Body of pancreas (tissue), 4 donors: ENCODE data around the gene MT1G.

ENCODE experiments used
- CTCF ChIP-seq, 7 experiments: fragments of 450-650 bp in 4 of 7; fragments of 200-600 bp in 3 of 7; sonication (generic) in 3 of 7; IDR thresholded peaks; one replicate each; pipeline ENCODE4 v1.5.1; 2016 to 2019; ENCODE audit warnings: antibody characterized with exemption in 7 of 7
- POLR2A ChIP-seq, 3 donors: fragments of 450-650 bp; IDR thresholded peaks; one replicate each; pipeline ENCODE4 v1.6.1; 2016; ENCODE audit warnings: antibody characterized with exemption in 3 of 3, mild to moderate bottlenecking in 2 of 3

- TF ChIP-seq POLR2A (IDR thresholded peaks at IDR 0.05) (no peak), CTCF (IDR thresholded peaks at IDR 0.05) (no peak)
Measured at GRCh38 chr16:56709443-56710040, 41.7 kb upstream of the MT1G start.
